Measurements from ENCODE around the gene KRT34.
"Not testable (repeated sequence)": the region's sequence is repeated elsewhere in the genome, so short reads cannot be mapped to it uniquely, and the experiment has no call there.

KRT34 gene

GRCh38 chr17:41424111-41424635 lies 42.1 kb upstream of the KRT34 start, which contains the start of gene KRT37:
Gene KRT37, minus strand, starts transcription at chr17:41424585. Its CDS starts 62 bp downstream, at chr17:41424523.
- ChIA-PET CTCF (interaction anchor here (1.5 kb wide), 1 partner anchor 15 kb away, joined by 3 read pairs; no protein-coding TSS in a partner anchor), POLR2A (no interaction called here)
- Histone ChIP-seq H3K4me1 (ENCODE audit: control insufficient read depth, insufficient read depth, low read length) (no peaks in the 10 kb centered on the region), H3K27ac (ENCODE audit: extremely low read depth, low read depth, low read length) (no peak within 1 kb of the TSS), H3K36me3 (ENCODE audit: control insufficient read depth in 2 of 2, insufficient read depth in 1 of 2, low read length in 2 of 2) (no peaks in the 10 kb centered on the region), H3K9me3 (ENCODE audit: control insufficient read depth, insufficient read depth, low read depth, low read length) (no peaks in the 10 kb centered on the region), H3K4me3 (ENCODE audit: low read depth, low read length) (no peak within 1 kb of the TSS)
- no peak for TF ChIP-seq ZBTB1 (tag by site-specific recombination; IDR thresholded peaks at IDR 0.05)
- no peak for TF ChIP-seq ZNF776 (tag by site-specific recombination; IDR thresholded peaks at IDR 0.05; ENCODE audit: borderline replicate concordance)
- TF ChIP-seq ZNF624 (tag by site-specific recombination; IDR thresholded peaks at IDR 0.05) = no peak
- TF ChIP-seq ZNF26 (tag by site-specific recombination; IDR thresholded peaks at IDR 0.05) = no peak
- TF ChIP-seq WT1 (tag by site-specific recombination; IDR thresholded peaks at IDR 0.05) = no peak

GRCh38 chr17:41422586-41422985 lies 40.5 kb upstream of the KRT34 start:
- H3K27ac ChIP-seq (ENCODE audit: extremely low read depth, low read depth, low read length); H3K9me3 ChIP-seq (ENCODE audit: control insufficient read depth, insufficient read depth, low read depth, low read length); H3K4me3 ChIP-seq (ENCODE audit: low read depth, low read length); H3K4me1 ChIP-seq (ENCODE audit: control insufficient read depth, insufficient read depth, low read length); H3K36me3 ChIP-seq (ENCODE audit: control insufficient read depth in 2 of 2, insufficient read depth in 1 of 2, low read length in 2 of 2): not testable (repeated sequence)
- POLR2A ChIA-PET = interaction anchor here (0.8 kb wide), 1 partner anchor 17 kb away, joined by 4 read pairs; no protein-coding TSS in a partner anchor
- CTCF ChIA-PET = interaction anchor here (1.6 kb wide), 1 partner anchor 240 kb away, joined by 4 read pairs; no protein-coding TSS in a partner anchor

- POLR2A ChIA-PET = no interaction called here
- no peaks in the 10 kb centered on the region for H3K4me1 ChIP-seq (ENCODE audit: control insufficient read depth, insufficient read depth, low read length)
Measured at GRCh38 chr17:41421617-41422016, 39.5 kb upstream of the KRT34 start.

More at GRCh38 chr17:41421617-41422016, 39.5 kb upstream of the KRT34 start:
- Histone ChIP-seq H3K9me3 (ENCODE audit: control insufficient read depth, insufficient read depth, low read depth, low read length) (no peaks in the 10 kb centered on the region), H3K4me3 (ENCODE audit: low read depth, low read length) (no peak overlapping the region), H3K27ac (ENCODE audit: extremely low read depth, low read depth, low read length) (no peak overlapping the region), H3K36me3 (ENCODE audit: control insufficient read depth in 2 of 2, insufficient read depth in 1 of 2, low read length in 2 of 2) (no peaks in the 10 kb centered on the region)
- CTCF ChIA-PET = interaction anchor here (1.6 kb wide), 1 partner anchor 241 kb away, joined by 4 read pairs; no protein-coding TSS in a partner anchor
- TF ChIP-seq OVOL3 (tag by site-specific recombination; IDR thresholded peaks at IDR 0.05) (no peak), ELK4 (IDR thresholded peaks at IDR 0.05; ENCODE audit: borderline replicate concordance, low read depth, low read length) (no peak), ZNF157 (tag by site-specific recombination; IDR thresholded peaks at IDR 0.05) (no peak), ZNF416 (tag by site-specific recombination; IDR thresholded peaks at IDR 0.05) (no peak), KLF1 (tag by site-specific recombination; IDR thresholded peaks at IDR 0.05) (no peak), ZNF266 (tag by site-specific recombination; IDR thresholded peaks at IDR 0.05; ENCODE audit: low read depth) (no peak), ZNF26 (tag by site-specific recombination; IDR thresholded peaks at IDR 0.05) (no peak), ZNF645 (tag by site-specific recombination; IDR thresholded peaks at IDR 0.05) (no peak), MYNN (tag by site-specific recombination; IDR thresholded peaks at IDR 0.05; ENCODE audit: borderline replicate concordance) (no peak), ZNF138 (tag by site-specific recombination; IDR thresholded peaks at IDR 0.05; ENCODE audit: borderline replicate concordance) (no peak), ZNF521 (tag by site-specific recombination; IDR thresholded peaks at IDR 0.05) (no peak), ZNF544 (tag by site-specific recombination; IDR thresholded peaks at IDR 0.05) (no peak), ZBTB21 (tag by site-specific recombination; IDR thresholded peaks at IDR 0.05) (no peak), ZNF488 (tag by site-specific recombination; IDR thresholded peaks at IDR 0.05) (no peak), ZXDB (tag by site-specific recombination; IDR thresholded peaks at IDR 0.05) (no peak), ZNF513 (tag by site-specific recombination; IDR thresholded peaks at IDR 0.05) (no peak), ZNF677 (tag by site-specific recombination; IDR thresholded peaks at IDR 0.05) (no peak), ZSCAN23 (tag by site-specific recombination; IDR thresholded peaks at IDR 0.05) (no peak)

Data from HEK293 (cell line).